ENCODE measurements around the gene PRIM2.
"Not testable (repeated sequence)": the region's sequence is repeated elsewhere in the genome, so short reads cannot be mapped to it uniquely, and the experiment has no call there.

DNA sequence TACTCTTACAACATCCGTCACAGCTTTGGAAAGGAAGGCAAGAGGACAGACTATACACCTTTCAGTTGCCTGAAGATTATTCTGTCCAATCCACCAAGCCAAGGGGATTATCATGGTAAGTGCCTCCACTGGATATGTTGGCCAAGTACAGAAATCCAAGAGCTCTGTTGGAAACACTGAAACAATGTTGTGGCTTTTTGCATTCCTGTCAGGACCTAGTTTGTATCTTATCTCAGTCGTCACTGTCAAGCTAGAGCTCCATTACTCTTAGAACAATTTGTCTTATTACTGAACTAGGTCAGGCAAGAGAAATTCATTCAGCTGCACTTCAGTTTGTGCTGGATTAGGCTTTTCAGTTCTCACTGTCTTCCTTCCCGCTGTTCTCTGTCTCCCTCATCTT lies 283.7 kb downstream of the PRIM2 start:
- not testable (repeated sequence) for TF ChIP-seq POLR2A (IDR thresholded peaks at IDR 0.05; ENCODE audit: low read depth, low read length); CTCF (conservative IDR thresholded peaks at IDR 0.05; ENCODE audit: low read depth, low read length); RAD21 (IDR thresholded peaks at IDR 0.05; ENCODE audit: low read length); MXI1 (IDR thresholded peaks at IDR 0.05; ENCODE audit: borderline replicate concordance, low read depth, low read length); SMC3 (IDR thresholded peaks at IDR 0.05; ENCODE audit: low read depth, low read length); RFX5 (IDR thresholded peaks at IDR 0.05; ENCODE audit: low read depth, low read length); MAZ (IDR thresholded peaks at IDR 0.05; ENCODE audit: borderline replicate concordance, low read depth, low read length); MAFK (IDR thresholded peaks at IDR 0.05; ENCODE audit: low read depth, low read length); RCOR1 (IDR thresholded peaks at IDR 0.05; ENCODE audit: insufficient replicate concordance, low read length)
- TF ChIP-seq, protein P1, sequence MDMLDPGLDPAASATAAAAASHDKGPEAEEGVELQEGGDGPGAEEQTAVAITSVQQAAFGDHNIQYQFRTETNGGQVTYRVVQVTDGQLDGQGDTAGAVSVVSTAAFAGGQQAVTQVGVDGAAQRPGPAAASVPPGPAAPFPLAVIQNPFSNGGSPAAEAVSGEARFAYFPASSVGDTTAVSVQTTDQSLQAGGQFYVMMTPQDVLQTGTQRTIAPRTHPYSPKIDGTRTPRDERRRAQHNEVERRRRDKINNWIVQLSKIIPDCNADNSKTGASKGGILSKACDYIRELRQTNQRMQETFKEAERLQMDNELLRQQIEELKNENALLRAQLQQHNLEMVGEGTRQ (IDR thresholded peaks at IDR 0.05; ENCODE audit: low read depth, low read length) = not testable (repeated sequence)

Data from IMR-90 (cell line).